ENCODE measurements around the gene ADAM12. TPM values are rescaled to one million over a fixed set of nuclear protein-coding genes. Genes with fewer than 3 reads are reported as not detected.

Gene ADAM12
- total and polyA plus RNA-seq, 5 experiments from 2014 or later, result 0.49 TPM; not detected in 4

DNA sequence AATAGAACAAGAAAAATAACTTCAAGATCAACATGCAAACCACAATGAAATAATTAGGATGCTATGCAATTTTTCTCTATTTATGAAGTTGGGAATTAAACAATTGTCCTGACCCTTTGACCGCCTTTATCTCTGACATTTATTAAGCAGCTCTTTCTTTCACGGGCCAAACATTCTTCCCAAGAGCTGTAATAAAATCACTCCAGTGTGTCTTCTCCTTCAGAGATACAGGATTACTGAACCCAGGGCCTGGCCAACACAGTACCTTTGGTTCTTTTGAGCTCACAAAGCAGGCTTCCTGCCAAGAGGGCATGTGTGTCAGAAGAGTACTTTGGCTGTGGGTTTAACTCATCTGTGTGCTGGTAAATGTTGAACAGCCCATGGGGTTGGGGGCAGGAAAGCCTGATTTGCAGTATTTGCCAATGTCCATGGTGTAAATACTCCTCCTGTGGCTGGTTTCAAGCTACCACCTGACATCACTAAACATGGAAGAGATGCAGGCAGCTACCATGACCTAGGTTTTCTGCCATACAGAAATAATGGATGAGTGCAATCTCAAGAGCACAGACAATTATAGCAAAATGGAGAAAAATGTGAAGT lies 370.2 kb downstream of the ADAM12 start:
- no peak for ATAC-seq
- Mint-ChIP-seq H3K27me3 (peaks cover 5 to 33% (median 10%) of the 10 kb centered on the region in 5 donors), H3K4me3 (no peak overlapping the region), H3K36me3 (no peaks in the 10 kb centered on the region), H3K9me3 (peaks cover 0 to 1% (median 0%) of the 10 kb centered on the region in 9 donors), H3K4me1 (no peaks in the 10 kb centered on the region), H3K27ac (no peak overlapping the region)
- no peak for DNase-seq
- POLR2A ChIA-PET, result no interaction called here

DNA sequence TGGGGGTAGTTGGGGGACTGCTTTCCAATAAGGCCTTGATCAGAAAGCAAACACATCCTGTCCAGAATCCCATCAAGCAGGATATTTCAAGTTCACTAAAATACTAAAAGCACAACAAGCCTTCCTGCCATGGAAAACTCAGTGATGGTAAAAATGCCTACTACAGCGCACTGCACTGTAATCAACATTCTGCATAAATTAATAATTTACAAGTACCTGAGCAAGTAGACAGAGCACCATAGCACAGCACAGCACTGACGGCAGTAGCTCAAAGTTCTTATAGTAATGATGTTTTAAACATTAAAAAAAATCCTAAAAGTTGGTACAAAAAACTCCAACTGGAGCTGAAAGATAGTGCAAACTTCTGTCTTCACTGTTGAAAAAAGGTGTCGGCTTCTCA lies 371.4 kb downstream of the ADAM12 start:
- ATAC-seq (no peak), DNase-seq (no peak)
- H3K4me1 Mint-ChIP-seq, result peaks cover 0 to 7% (median 0%) of the 10 kb centered on the region in 4 donors
- H3K36me3 Mint-ChIP-seq, result no peaks in the 10 kb centered on the region
- POLR2A ChIA-PET, result no interaction called here
- H3K27ac Mint-ChIP-seq, result no peak overlapping the region
- no peak overlapping the region for H3K4me3 Mint-ChIP-seq
- peaks cover 5 to 33% (median 10%) of the 10 kb centered on the region in 5 donors for H3K27me3 Mint-ChIP-seq
- H3K9me3 Mint-ChIP-seq, result peaks cover 0 to 1% (median 0%) of the 10 kb centered on the region in 9 donors

DNA sequence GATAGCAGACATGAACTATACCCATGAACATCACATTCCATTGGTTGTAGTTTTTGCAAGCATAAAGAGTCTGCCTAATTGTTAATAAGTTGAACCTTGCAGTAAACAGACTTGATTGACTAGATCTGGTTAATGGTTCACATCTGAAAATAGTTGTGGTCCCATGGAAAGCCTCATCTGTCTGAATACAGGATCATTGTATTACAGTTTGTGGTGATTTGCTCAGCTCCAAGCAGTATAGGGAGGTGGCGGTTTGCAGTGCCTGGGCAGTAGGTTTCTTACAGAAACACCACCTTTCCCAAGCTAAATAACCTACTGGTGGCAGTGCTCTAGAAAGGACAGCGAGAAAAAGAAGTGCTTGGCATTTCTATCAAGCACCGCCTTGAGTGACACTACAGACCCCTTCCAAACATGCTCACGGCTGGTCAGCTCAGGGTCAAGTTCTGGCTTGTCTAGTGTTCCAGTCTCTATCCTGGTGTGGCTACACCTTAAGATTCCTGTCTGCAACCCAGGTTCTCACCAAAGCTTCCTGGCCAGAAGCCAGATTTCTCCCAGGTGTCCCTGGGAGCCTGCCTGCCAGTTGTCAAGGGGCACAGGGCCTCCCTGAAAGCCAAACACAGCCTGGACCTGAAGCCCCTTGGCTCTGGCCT lies 372.0 kb downstream of the ADAM12 start:
- no peak for DNase-seq
- no peak for ATAC-seq
- H3K27me3 Mint-ChIP-seq, result peaks cover 4 to 33% (median 10%) of the 10 kb centered on the region in 5 donors
- peaks cover 0 to 1% (median 0%) of the 10 kb centered on the region in 9 donors for H3K9me3 Mint-ChIP-seq
- H3K4me1 Mint-ChIP-seq, result peaks cover 0 to 8% (median 0%) of the 10 kb centered on the region in 4 donors
- H3K4me3 Mint-ChIP-seq, result no peak overlapping the region
- POLR2A ChIA-PET, result no interaction called here
- no peak overlapping the region for H3K27ac Mint-ChIP-seq
- no peaks in the 10 kb centered on the region for H3K36me3 Mint-ChIP-seq

DNA sequence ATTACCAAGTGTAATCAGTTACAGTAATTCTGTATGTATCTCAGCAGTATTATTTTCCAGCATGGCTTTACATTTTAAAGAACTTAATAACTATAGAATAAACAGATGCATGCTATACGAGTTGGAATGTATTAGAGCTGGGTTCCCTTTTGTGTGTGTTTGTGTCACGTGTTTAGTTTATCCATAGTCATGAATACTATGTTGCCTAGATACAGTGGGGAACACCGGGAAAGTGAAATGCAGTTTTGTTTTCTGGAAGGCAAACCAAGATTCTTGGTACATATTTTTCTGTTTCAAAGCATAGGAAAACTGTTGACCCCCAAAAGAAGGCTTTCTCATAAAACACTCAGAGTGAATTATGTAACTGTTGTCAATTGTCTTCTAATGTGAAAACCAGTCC lies 372.9 kb downstream of the ADAM12 start:
- peaks cover 0 to 1% (median 0%) of the 10 kb centered on the region in 9 donors for H3K9me3 Mint-ChIP-seq

DNA sequence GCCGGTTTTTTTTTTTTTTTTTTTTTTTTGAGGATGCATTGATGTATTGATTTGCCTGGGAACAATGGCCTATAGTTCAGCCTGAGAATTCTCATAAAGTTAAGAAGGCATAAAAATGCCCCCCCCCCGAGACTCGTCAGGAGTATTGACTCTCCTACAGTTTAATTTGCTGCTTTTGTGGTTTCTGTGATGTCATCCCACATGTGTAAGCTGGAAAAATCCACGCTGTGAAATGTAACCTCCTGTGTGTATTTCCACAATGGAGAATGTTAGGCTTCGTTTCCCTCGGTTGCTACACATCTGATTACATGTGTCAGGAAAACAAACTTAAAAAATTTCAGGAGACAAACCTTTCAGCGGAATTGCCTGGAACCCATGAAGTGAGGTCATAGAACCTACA lies 374.0 kb downstream of the ADAM12 start:
- no peak overlapping the region for H3K27ac Mint-ChIP-seq
- no peak for DNase-seq
- H3K9me3 Mint-ChIP-seq, result no peaks in the 10 kb centered on the region
- no peak overlapping the region for H3K4me3 Mint-ChIP-seq
- H3K36me3 Mint-ChIP-seq, result no peaks in the 10 kb centered on the region
- no peak for ATAC-seq
- H3K4me1 Mint-ChIP-seq, result peaks cover 0 to 8% (median 0%) of the 10 kb centered on the region in 4 donors
- POLR2A ChIA-PET, result no interaction called here
- peaks cover 3 to 27% (median 4%) of the 10 kb centered on the region in 5 donors for H3K27me3 Mint-ChIP-seq

More for the DNA sequence above, 372.9 kb downstream of the ADAM12 start:
- DNase-seq (no peak), ATAC-seq (no peak)
- Mint-ChIP-seq H3K27ac (no peak overlapping the region), H3K4me1 (peaks cover 0 to 8% (median 0%) of the 10 kb centered on the region in 4 donors), H3K4me3 (no peak overlapping the region), H3K36me3 (no peaks in the 10 kb centered on the region), H3K27me3 (peaks cover 4 to 33% (median 9%) of the 10 kb centered on the region in 5 donors)
- POLR2A ChIA-PET, result no interaction called here

DNA sequence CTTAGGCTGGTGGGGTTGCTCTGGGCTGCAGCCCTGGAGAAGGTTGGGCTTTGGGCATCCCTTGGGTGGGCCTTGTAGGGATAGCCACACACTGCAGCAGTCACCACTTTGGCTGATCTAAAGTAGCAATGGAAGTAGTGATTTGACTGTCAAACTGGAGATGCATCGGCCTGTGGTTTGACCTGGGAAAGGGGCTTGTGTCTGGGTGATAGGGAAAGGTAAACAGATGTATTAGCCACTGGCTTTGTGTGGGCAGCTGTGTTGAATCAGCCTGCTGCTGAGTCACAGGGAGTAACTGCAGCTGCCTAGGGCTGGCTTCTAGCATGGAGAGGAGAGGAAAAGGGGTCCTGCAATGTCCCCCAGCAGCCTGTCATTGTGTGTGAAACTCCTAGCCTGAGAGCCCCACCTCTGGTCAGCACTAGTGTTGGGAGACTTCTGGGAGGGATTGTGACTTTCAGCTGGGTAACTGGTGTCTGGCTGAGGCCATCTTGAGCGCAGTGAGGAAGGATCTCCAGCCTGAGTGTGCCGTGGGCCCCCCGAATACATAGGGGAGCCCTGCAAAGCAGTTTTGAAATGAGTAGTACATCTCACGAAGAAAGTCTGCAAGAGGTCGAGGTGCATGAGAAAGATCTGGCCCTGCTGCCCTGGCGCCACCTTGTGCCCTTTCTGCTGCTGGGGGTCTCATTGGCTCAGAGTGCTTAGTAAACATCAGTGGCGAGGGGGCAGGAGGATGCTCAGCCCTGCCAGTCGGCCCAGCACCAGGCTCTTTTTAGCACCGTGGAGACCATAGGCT lies 374.6 kb downstream of the ADAM12 start:
- H3K4me3 Mint-ChIP-seq, result no peak overlapping the region
- H3K9me3 Mint-ChIP-seq, result no peaks in the 10 kb centered on the region
- peaks cover 0 to 21% (median 2%) of the 10 kb centered on the region in 5 donors for H3K27me3 Mint-ChIP-seq
- ATAC-seq (no peak), DNase-seq (no peak)
- no peaks in the 10 kb centered on the region for H3K36me3 Mint-ChIP-seq
- H3K4me1 Mint-ChIP-seq, result peaks cover 0 to 8% (median 0%) of the 10 kb centered on the region in 4 donors
- POLR2A ChIA-PET, result no interaction called here
- peak overlapping the region in 1 of 10 donors; percentile 82 for H3K27ac Mint-ChIP-seq

DNA sequence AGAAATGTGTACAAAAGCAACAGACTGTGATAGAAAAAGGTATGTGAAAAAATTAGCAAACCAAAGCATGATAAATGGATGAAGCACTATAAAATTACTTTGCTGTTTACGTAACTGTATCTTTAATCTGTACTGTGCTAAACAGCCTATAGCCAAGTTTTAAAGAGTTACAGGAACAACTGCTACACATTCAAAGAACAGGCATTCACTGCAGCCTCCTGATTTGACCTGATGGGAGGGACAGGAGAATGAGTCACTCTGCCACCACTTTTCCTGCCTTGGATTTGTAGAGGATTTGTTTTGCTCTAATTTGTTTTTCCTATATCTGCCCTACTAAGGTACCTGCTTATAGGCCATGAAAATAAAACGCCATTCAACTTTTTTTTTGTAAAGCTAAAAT lies 375.8 kb downstream of the ADAM12 start:
- ATAC-seq (no peak), DNase-seq (no peak)
- H3K27ac Mint-ChIP-seq, result no peak overlapping the region
- POLR2A ChIA-PET, result no interaction called here
- peaks cover 0 to 8% (median 0%) of the 10 kb centered on the region in 4 donors for H3K4me1 Mint-ChIP-seq
- H3K36me3 Mint-ChIP-seq, result no peaks in the 10 kb centered on the region
- no peak overlapping the region for H3K4me3 Mint-ChIP-seq
- H3K9me3 Mint-ChIP-seq, result no peaks in the 10 kb centered on the region
- H3K27me3 Mint-ChIP-seq, result peaks cover 0 to 17% (median 2%) of the 10 kb centered on the region in 5 donors

DNA sequence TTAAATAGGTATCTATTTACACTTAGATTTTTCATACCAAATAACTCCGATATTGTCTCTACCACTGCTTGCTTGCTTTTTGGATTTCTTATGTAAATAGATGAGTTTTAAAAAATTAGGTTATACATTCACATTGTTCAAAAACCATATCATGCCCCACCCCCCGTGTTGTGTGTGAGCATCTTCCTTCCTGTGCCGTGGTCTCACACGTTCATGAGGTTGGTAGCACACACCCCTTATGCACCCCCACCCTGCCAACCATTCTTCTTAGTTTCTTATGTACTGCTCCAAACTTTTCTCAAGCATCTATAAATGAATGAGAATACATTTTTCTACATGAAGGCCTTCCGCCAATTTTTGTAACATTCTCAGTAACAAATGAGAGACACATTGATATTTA lies 376.3 kb downstream of the ADAM12 start:
- no peaks in the 10 kb centered on the region for H3K36me3 Mint-ChIP-seq
- peak in 1 of 10 donors; percentile 3 for DNase-seq
- H3K27ac Mint-ChIP-seq, result peak overlapping the region in 1 of 10 donors; percentile 58
- POLR2A ChIA-PET, result no interaction called here
- H3K27me3 Mint-ChIP-seq, result peaks cover 0 to 12% (median 0%) of the 10 kb centered on the region in 5 donors
- peaks cover 0 to 8% (median 0%) of the 10 kb centered on the region in 4 donors for H3K4me1 Mint-ChIP-seq
- H3K9me3 Mint-ChIP-seq, result no peaks in the 10 kb centered on the region
- no peak for ATAC-seq
- no peak overlapping the region for H3K4me3 Mint-ChIP-seq

DNA sequence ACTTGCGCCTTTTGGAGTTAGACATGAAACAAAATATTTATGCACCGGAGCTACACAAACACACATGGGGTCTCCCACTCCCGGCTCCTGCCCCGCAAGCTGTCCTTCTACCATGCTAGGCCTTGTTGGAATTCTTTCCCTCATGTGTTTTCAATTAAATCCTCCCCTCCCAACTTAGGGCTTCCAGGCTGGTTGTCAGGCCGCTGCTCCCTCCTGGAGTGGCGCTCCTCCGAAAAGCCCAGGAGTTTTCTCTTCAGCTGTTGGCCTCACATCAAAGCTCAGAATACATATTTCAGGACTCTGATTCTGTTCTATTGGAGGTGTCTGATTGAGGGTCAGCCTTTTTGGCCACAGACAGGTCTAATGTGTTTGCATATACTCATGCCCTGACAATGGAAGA lies 378.6 kb downstream of the ADAM12 start:
- Mint-ChIP-seq H3K27me3 (peaks cover 0 to 8% (median 0%) of the 10 kb centered on the region in 5 donors), H3K27ac (no peak overlapping the region), H3K36me3 (no peaks in the 10 kb centered on the region), H3K4me1 (peaks cover 0 to 8% (median 0%) of the 10 kb centered on the region in 4 donors), H3K9me3 (no peaks in the 10 kb centered on the region), H3K4me3 (no peak overlapping the region)
- POLR2A ChIA-PET, result no interaction called here
- no peak for DNase-seq
- ATAC-seq, result no peak

DNA sequence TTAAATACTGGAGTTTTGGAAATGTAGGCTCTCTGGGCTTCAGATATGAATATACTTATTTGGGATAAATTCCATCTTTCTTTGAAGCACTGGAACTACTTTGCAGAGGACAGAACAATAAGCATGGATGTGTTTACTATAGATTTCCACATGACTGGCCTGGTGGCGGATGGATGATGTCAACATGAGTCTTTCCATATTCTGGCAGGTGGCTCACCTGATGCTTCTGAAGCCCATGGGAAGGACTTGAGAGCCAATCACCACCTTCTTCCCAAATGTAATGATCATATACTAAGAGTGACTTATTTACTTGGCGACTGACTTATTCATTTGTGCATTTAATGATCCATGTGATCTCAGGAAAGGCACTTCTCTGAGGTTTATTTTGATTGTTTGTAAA lies 381.4 kb downstream of the ADAM12 start:
- no peak overlapping the region for H3K4me3 Mint-ChIP-seq
- no peak for DNase-seq
- peaks cover 0 to 3% (median 0%) of the 10 kb centered on the region in 5 donors for H3K27me3 Mint-ChIP-seq
- ATAC-seq, result no peak
- no peaks in the 10 kb centered on the region for H3K9me3 Mint-ChIP-seq
- H3K36me3 Mint-ChIP-seq, result no peaks in the 10 kb centered on the region
- POLR2A ChIA-PET, result no interaction called here
- peaks cover 0 to 1% (median 0%) of the 10 kb centered on the region in 4 donors for H3K4me1 Mint-ChIP-seq
- no peak overlapping the region for H3K27ac Mint-ChIP-seq

DNA sequence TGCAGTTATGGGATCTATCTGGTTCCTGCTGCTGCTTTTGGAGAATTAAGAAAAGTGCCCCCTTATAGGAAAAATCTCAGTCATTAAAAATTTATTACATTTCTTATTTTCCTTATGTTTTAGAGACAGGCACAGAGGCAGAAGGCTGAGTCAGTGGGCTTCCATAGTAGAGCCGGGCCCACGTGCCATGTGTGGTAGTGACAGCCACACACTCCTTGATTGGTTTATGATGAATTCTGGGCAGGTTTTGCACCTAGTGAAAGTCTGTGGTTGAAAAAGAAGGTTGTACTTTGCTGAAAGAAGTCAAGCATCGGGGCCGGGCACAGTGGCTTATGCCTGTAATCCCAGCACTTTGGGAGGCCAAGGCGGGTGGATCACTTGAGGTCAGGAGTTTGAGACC lies 382.0 kb downstream of the ADAM12 start:
- Mint-ChIP-seq H3K27me3 (peaks cover 0 to 3% (median 0%) of the 10 kb centered on the region in 5 donors), H3K27ac (no peak overlapping the region), H3K4me3 (no peak overlapping the region), H3K4me1 (no peaks in the 10 kb centered on the region), H3K9me3 (no peaks in the 10 kb centered on the region), H3K36me3 (no peaks in the 10 kb centered on the region)
- DNase-seq (no peak), ATAC-seq (no peak)
- POLR2A ChIA-PET, result no interaction called here

DNA sequence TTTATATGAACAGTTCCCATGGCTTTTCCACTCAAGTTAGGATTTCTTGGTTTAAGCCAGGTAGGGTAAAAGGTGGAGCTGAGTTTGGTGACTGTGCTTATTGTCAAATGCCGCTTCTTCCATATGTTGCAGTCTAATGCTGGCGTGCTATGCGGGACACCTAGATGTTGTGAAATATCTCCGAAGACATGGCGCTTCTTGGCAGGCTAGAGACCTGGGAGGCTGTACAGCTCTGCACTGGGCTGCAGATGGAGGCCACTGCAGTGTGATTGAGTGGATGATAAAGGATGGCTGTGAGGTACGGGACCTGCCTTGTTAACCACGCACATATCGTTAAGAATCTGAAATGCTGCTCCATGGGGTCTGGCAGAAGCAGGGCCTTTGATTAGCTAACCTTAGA lies 383.5 kb downstream of the ADAM12 start:
- H3K4me1 Mint-ChIP-seq, result peaks cover 0 to 1% (median 0%) of the 10 kb centered on the region in 4 donors
- no peaks in the 10 kb centered on the region for H3K36me3 Mint-ChIP-seq
- no peaks in the 10 kb centered on the region for H3K9me3 Mint-ChIP-seq
- no peak overlapping the region for H3K4me3 Mint-ChIP-seq
- no peak overlapping the region for H3K27ac Mint-ChIP-seq
- no peak for DNase-seq
- POLR2A ChIA-PET, result no interaction called here
- ATAC-seq, result no peak
- peaks cover 0 to 3% (median 0%) of the 10 kb centered on the region in 5 donors for H3K27me3 Mint-ChIP-seq

DNA sequence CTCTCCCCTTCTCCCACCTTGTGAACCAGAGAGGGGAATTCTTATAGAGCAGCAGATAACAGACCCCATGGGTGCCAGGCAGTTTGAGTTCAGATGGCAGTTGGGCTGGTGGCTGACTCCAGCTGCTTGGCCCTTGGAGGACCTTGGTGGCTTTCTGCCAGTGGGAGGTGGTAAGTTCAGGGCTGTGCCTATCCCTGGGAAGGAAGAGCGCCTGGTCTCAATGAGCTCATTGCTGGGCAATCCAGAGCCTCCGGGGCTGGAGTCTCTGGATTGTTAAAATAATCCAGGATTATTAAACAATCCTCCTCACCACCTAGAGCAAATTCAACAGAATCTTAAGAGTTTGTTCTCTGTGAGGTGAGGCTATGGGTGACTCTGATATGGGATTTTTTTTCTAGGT lies 386.7 kb downstream of the ADAM12 start:
- Mint-ChIP-seq H3K27ac (no peak overlapping the region), H3K36me3 (no peaks in the 10 kb centered on the region), H3K4me3 (no peak overlapping the region), H3K9me3 (no peaks in the 10 kb centered on the region), H3K27me3 (peaks cover 0 to 7% (median 0%) of the 10 kb centered on the region in 5 donors), H3K4me1 (peaks cover 0 to 6% (median 0%) of the 10 kb centered on the region in 4 donors)
- POLR2A ChIA-PET, result no interaction called here
- ATAC-seq, result no peak
- no peak for DNase-seq
